ENCODE measurements around the gene SLC15A5. TPM values are rescaled to one million over a fixed set of nuclear protein-coding genes. Genes with fewer than 3 reads are reported as not detected.

The SLC15A5 gene
- total and polyA plus RNA-seq, 12 donors = not detected

GRCh38 chr12:16155938-16156337, 121.5 kb downstream of the SLC15A5 start:
- intact Hi-C loops (cut with DNase I) = no loop called here
- WGBS, 2 donors = 97 to 100% methylated on average over 1 of the region's 1 CpG
- ATAC-seq = no peak

GRCh38 chr12:16154990-16155389, 122.5 kb downstream of the SLC15A5 start:
- intact Hi-C loops (cut with DNase I) = loop anchor here in 1 of 10 donors (5.0 kb wide), 1 partner anchor 1573 kb away; no protein-coding TSS in a partner anchor
- no peaks in the 10 kb centered on the region for H3K36me3 ChIP-seq
- H3K27me3 ChIP-seq = no peaks in the 10 kb centered on the region
- ATAC-seq (no peak), DNase-seq (no peak)
- TF ChIP-seq CTCF (IDR thresholded peaks at IDR 0.05) = no peak
- no peaks in the 10 kb centered on the region for H3K9me3 ChIP-seq
- no peak overlapping the region for H3K4me3 ChIP-seq
- no peak overlapping the region for H3K27ac ChIP-seq
- no peaks in the 10 kb centered on the region for H3K4me1 ChIP-seq

More at GRCh38 chr12:16155938-16156337, 121.5 kb downstream of the SLC15A5 start:
- no peak for TF ChIP-seq CTCF (IDR thresholded peaks at IDR 0.05)
- Histone ChIP-seq H3K9me3 (no peaks in the 10 kb centered on the region), H3K36me3 (no peaks in the 10 kb centered on the region), H3K27me3 (no peaks in the 10 kb centered on the region), H3K27ac (no peak overlapping the region), H3K4me1 (no peaks in the 10 kb centered on the region), H3K4me3 (no peak overlapping the region)
- no peak for DNase-seq

- TF ChIP-seq CTCF (IDR thresholded peaks at IDR 0.05) = no peak
- Histone ChIP-seq H3K9me3 (no peaks in the 10 kb centered on the region), H3K4me3 (no peak overlapping the region), H3K27me3 (peaks cover 0 to 4% (median 0%) of the 10 kb centered on the region in 7 donors), H3K27ac (no peak overlapping the region), H3K36me3 (no peaks in the 10 kb centered on the region), H3K4me1 (peaks cover 0 to 7% (median 0%) of the 10 kb centered on the region in 9 donors)
- intact Hi-C loops (cut with DNase I) = loop anchor here in 1 of 10 donors (5.0 kb wide), 1 partner anchor 1571 kb away; no protein-coding TSS in a partner anchor
- ATAC-seq (no peak), DNase-seq (no peak)
- 79% methylated on average over 6 of the region's 6 CpGs for WGBS, 2 donors
These were observed 124.4 kb downstream of the SLC15A5 start for GRCh38 chr12:16152885-16153673.

GRCh38 chr12:16150276-16150675, 127.2 kb downstream of the SLC15A5 start:
- TF ChIP-seq CTCF (IDR thresholded peaks at IDR 0.05) = no peak
- intact Hi-C loops (cut with DNase I) = loop anchor here in 1 of 10 donors (5.0 kb wide), 1 partner anchor 1568 kb away; no protein-coding TSS in a partner anchor
- no peak overlapping the region for H3K27ac ChIP-seq
- H3K27me3 ChIP-seq = peaks cover 0 to 4% (median 0%) of the 10 kb centered on the region in 7 donors
- no peaks in the 10 kb centered on the region for H3K9me3 ChIP-seq
- peaks cover 0 to 7% (median 0%) of the 10 kb centered on the region in 9 donors for H3K4me1 ChIP-seq
- no peak overlapping the region for H3K4me3 ChIP-seq
- ATAC-seq (no peak), DNase-seq (no peak)
- H3K36me3 ChIP-seq = no peaks in the 10 kb centered on the region
- 16 to 17% methylated on average over 2 of the region's 2 CpGs for WGBS, 2 donors
